Endothelial cell (in vitro differentiated cells): ENCODE results near the gene CNTN3. TPM values are rescaled to one million over a fixed set of nuclear protein-coding genes. Genes with fewer than 3 reads are reported as not detected.

Experiments used
- DNase-seq: peaks from one replicate; pipeline ENCODE4 v3.0.0; 2021; ENCODE audit warnings: low spot score
- H3K27ac Mint-ChIP-seq: one replicate; pipeline ENCODE4 v1.8.0; 2021; ENCODE audit warnings: mixed read lengths, inconsistent platforms; ENCODE audit not compliant: unreplicated experiment
- H3K27me3 Mint-ChIP-seq: one replicate; pipeline ENCODE4 v1.8.0; 2021; ENCODE audit warnings: mild to moderate bottlenecking, moderate library complexity, mixed read lengths, inconsistent platforms; ENCODE audit not compliant: unreplicated experiment
- H3K36me3 Mint-ChIP-seq: one replicate; pipeline ENCODE4 v1.8.0; 2021; ENCODE audit warnings: mild to moderate bottlenecking, low read depth, mixed read lengths, inconsistent platforms; ENCODE audit not compliant: unreplicated experiment
- H3K4me1 Mint-ChIP-seq: one replicate; pipeline ENCODE4 v1.8.0; 2021; ENCODE audit warnings: mild to moderate bottlenecking, mixed read lengths, inconsistent platforms; ENCODE audit not compliant: unreplicated experiment
- H3K4me3 Mint-ChIP-seq: one replicate; pipeline ENCODE4 v1.8.0; 2021; ENCODE audit warnings: mild to moderate bottlenecking, mixed read lengths, inconsistent platforms; ENCODE audit not compliant: unreplicated experiment
- H3K9me3 Mint-ChIP-seq: one replicate; pipeline ENCODE4 v1.8.0; 2021; ENCODE audit warnings: mixed read lengths, inconsistent platforms; ENCODE audit not compliant: unreplicated experiment
- total RNA-seq: library from RNA; stranded (reverse); fragmentation: NEBNext Ultra II Directional; extraction: Animal tissue kit (Norgen Biotek cat#: 25700); gene quantifications from one replicate; pipeline ENCODE4 v1.2.1, GENCODE V29; 2021; ENCODE audit not compliant: unreplicated experiment
- TF ChIP-seq, protein P1 (sequence below): fragments of 200-600 bp; sonication (generic); IDR thresholded peaks from one replicate; pipeline ENCODE4 v1.5.0; 2021; ENCODE audit warnings: antibody characterized with exemption; ENCODE audit not compliant: unreplicated experiment

Gene CNTN3
- total RNA-seq, 1 donor from 2014 or later, result 0.62 TPM

DNA sequence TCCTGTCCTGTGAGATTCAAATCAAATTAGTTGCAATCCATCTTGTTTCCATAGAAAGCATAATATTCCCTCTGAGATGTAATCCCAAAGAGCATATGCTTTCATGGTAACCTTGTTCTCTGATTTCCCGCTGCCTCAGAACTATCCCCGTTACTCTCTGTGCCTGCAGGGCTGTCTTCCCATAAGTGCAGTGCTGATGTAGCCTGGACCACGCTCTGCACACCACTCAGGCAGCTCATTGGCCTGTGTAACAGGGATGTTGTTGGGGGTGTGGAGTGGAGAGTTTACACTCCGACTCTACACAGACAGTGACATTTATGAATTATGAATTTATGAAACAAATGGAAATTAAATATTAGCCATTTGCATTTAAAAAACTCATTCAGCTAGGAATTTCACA is 33.6 kb upstream of the CNTN3 start:
- H3K4me3 Mint-ChIP-seq, result no peak overlapping the region
- no peaks in the 10 kb centered on the region for H3K36me3 Mint-ChIP-seq
- TF ChIP-seq, protein P1, sequence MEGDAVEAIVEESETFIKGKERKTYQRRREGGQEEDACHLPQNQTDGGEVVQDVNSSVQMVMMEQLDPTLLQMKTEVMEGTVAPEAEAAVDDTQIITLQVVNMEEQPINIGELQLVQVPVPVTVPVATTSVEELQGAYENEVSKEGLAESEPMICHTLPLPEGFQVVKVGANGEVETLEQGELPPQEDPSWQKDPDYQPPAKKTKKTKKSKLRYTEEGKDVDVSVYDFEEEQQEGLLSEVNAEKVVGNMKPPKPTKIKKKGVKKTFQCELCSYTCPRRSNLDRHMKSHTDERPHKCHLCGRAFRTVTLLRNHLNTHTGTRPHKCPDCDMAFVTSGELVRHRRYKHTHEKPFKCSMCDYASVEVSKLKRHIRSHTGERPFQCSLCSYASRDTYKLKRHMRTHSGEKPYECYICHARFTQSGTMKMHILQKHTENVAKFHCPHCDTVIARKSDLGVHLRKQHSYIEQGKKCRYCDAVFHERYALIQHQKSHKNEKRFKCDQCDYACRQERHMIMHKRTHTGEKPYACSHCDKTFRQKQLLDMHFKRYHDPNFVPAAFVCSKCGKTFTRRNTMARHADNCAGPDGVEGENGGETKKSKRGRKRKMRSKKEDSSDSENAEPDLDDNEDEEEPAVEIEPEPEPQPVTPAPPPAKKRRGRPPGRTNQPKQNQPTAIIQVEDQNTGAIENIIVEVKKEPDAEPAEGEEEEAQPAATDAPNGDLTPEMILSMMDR, result no peak
- no peaks in the 10 kb centered on the region for H3K27me3 Mint-ChIP-seq
- no peak for DNase-seq
- H3K27ac Mint-ChIP-seq, result no peak overlapping the region
- no peaks in the 10 kb centered on the region for H3K9me3 Mint-ChIP-seq
- H3K4me1 Mint-ChIP-seq, result peaks cover 14% of the 10 kb centered on the region

DNA sequence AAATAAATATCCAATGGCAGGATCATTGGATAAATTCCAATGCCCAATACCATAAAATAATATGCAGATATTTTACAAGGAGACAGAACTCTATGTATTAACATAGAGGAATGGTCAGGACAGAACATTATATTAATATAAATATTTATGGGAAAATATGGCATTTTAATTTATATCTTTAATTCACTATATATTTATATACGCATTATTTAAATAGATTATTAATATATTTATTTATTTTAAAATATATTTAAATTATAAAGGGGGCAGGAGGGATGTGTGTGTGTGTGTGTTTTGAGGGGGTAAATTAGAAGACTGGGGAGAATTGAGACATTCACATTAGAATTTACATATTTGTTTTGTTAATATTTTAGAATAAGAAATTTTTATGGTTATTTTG is 31.6 kb upstream of the CNTN3 start:
- H3K4me3 Mint-ChIP-seq, result no peak overlapping the region
- no peak for DNase-seq
- H3K36me3 Mint-ChIP-seq, result no peaks in the 10 kb centered on the region
- no peaks in the 10 kb centered on the region for H3K9me3 Mint-ChIP-seq
- H3K27ac Mint-ChIP-seq, result no peak overlapping the region
- no peaks in the 10 kb centered on the region for H3K27me3 Mint-ChIP-seq
- peaks cover 15% of the 10 kb centered on the region for H3K4me1 Mint-ChIP-seq
- TF ChIP-seq, protein P1, result no peak

DNA sequence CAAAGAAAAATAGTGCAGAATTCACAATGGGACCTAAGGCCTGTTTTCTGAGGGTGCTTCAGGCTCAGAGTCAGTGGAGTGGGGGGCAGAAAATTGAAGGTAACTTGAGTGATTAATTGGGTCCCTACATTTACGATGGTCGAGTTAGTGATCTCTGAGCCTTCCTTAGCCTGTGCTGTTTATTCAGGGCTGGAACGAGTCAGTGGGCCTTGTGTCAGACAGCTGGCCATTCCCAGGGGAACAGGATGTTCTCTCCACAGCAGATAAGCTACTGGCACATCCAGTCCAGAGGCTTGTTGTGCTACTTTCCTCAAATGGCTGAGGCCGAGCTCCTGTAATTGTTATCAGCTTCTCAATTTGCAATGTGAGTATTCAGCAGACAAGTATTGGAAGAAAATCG is 29.2 kb upstream of the CNTN3 start:
- H3K27me3 Mint-ChIP-seq, result no peaks in the 10 kb centered on the region
- TF ChIP-seq, protein P1, result no peak
- no peaks in the 10 kb centered on the region for H3K36me3 Mint-ChIP-seq
- H3K9me3 Mint-ChIP-seq, result no peaks in the 10 kb centered on the region
- peaks cover 15% of the 10 kb centered on the region for H3K4me1 Mint-ChIP-seq
- DNase-seq, result peak; percentile 44
- H3K27ac Mint-ChIP-seq, result peak overlapping the region; percentile 92
- H3K4me3 Mint-ChIP-seq, result no peak overlapping the region

GRCh38 chr3:74642876-74643275 is 28.4 kb upstream of the CNTN3 start:
- H3K9me3 Mint-ChIP-seq, result no peaks in the 10 kb centered on the region
- no peaks in the 10 kb centered on the region for H3K36me3 Mint-ChIP-seq
- no peaks in the 10 kb centered on the region for H3K27me3 Mint-ChIP-seq
- no peak overlapping the region for H3K4me3 Mint-ChIP-seq
- no peak for DNase-seq
- peak overlapping the region; percentile 92 for H3K27ac Mint-ChIP-seq
- TF ChIP-seq, protein P1, result no peak
- H3K4me1 Mint-ChIP-seq, result peaks cover 15% of the 10 kb centered on the region

- peaks cover 15% of the 10 kb centered on the region for H3K4me1 Mint-ChIP-seq
- TF ChIP-seq, protein P1, result no peak
- no peak overlapping the region for H3K4me3 Mint-ChIP-seq
- no peak overlapping the region for H3K27ac Mint-ChIP-seq
- DNase-seq, result no peak
- no peaks in the 10 kb centered on the region for H3K9me3 Mint-ChIP-seq
- H3K36me3 Mint-ChIP-seq, result no peaks in the 10 kb centered on the region
- H3K27me3 Mint-ChIP-seq, result no peaks in the 10 kb centered on the region
Observed at GRCh38 chr3:74640211-74640610, 25.8 kb upstream of the CNTN3 start.
